ENCODE results near the gene TTC3.
"Not testable (repeated sequence)": the region's sequence is repeated elsewhere in the genome, so short reads cannot be mapped to it uniquely, and the experiment has no call there.

Gene TTC3

DNA sequence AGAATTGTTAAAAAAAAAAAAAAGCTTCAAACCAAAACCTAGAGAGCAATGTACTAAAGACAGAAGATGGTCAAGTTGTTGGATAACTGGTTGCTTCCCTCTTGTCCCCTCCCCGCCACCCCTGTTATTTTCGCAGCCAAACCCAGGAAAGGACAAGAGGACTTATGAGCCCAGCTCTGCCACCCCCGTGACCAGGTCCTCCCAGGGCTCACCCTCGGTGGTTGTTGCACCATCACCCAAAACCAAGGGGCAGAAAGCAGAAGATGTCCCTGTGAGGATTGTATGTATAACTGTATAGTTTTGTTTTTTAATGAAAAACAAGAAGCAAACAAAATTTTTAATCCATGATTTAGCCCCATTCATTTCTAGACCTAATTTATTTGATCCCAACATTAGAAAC, 124.7 kb downstream of the TTC3 start:
- no peak for DNase-seq

- no peak for DNase-seq
Observed at GRCh38 chr21:37199057-37199924, 126.2 kb downstream of the TTC3 start.

GRCh38 chr21:37200641-37201480, 127.8 kb downstream of the TTC3 start:
- DNase-seq, result no peak

- no peak for DNase-seq
Observed at GRCh38 chr21:37202221-37203110, 129.4 kb downstream of the TTC3 start.

GRCh38 chr21:37204580-37204979, 131.5 kb downstream of the TTC3 start:
- DNase-seq, result no peak

GRCh38 chr21:37206496-37206895, 133.4 kb downstream of the TTC3 start:
- DNase-seq, result no peak

- DNase-seq, result no peak
Observed at GRCh38 chr21:37207441-37208009, 134.5 kb downstream of the TTC3 start.

DNA sequence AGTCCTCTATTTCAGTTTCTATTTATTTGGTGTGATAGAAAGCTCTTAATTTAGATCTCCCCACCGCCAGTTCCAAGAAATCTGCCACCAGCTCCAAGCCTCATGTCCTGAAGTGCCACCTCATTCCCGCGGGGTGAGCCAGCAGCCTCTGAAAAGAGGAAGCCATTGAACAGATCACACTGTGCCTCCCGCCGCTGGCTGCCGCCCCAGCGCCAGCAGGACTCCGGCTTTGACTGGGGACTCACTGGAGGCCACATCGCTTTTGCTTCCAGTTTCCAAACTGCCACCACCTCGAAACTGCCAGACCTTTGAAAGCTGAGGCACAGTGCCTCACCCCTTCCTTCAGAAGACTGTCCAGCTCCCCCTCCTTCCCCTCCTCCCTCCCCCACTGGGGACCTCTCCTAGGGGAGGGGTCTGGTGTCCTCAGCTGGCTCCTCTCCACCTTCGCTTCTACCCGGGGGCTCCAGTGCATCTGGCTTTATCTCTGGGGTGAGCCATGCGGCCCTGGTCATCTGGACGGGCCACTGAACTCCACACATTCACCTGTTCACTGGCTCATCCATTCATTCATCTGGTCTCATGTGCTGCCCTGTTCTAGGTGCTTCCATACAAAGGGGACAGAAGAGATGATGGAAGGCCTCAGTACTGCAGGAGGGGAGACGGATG, 135.1 kb downstream of the TTC3 start:
- no peak for DNase-seq

DNA sequence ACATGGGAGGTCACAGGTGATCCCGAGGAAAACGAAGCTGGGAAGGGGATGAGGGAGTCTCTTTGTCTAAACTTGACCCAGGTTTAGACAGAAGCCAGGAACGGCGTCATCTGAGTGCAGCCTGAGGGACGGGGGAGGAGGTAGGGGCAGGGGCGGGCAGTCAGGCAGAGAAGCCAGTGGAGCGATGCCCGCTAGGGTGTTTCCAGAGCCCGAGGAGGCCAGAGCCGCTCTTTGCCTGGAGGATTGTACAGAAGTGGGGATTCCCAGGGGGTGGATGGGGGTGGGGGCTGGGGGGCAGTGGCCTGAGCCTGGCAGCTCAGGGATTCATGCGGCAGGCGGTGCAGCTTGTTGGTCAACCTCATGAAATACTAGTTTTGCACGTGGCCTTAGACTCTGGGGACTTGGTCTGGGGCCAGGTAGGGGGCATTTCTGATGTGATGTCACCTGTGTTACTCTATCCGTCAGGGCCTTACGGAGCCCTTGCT, 135.7 kb downstream of the TTC3 start:
- DNase-seq, result no peak

DNA sequence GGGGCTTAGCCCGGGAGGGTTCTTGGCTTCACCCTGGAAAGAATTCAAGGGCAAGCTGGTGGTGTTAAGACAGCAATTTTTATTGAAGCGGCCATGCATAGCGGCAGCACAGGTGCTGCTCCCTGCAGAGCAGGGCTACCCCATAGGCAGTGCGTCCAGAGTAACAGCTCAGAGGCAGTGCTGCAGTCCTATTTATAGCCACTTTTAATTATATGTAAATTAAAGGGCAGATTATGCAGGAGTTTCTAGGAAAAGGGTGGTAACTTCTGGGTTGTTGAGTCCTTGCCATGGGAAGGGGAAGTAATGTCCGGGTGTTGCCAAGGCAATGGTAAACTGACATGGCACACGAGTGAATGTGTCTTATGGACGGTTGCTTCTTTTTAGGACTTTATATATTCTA, 137.1 kb downstream of the TTC3 start:
- no peak for DNase-seq

DNA sequence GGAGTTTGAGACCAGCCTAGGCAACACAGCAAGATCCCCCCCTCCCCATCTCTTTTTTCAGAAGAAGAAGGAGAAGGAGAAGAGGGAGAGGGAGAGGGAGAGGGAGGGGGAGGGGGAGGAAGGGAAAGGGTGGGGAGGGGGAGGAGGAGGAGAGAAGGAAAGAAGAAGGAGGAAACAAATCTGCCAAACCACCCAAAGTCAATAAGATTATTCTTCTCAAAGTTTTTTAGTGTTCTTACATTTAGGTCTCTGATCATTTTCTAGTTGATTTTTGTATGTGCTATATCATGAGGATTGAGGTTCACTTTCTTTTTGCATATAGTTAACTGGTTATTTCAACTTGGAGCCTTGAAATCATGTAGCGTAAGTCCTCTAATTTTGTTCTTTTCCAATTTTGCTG, 137.7 kb downstream of the TTC3 start:
- DNase-seq, result no peak

GRCh38 chr21:37214952-37215351, 141.9 kb downstream of the TTC3 start:
- DNase-seq, result no peak

DNA sequence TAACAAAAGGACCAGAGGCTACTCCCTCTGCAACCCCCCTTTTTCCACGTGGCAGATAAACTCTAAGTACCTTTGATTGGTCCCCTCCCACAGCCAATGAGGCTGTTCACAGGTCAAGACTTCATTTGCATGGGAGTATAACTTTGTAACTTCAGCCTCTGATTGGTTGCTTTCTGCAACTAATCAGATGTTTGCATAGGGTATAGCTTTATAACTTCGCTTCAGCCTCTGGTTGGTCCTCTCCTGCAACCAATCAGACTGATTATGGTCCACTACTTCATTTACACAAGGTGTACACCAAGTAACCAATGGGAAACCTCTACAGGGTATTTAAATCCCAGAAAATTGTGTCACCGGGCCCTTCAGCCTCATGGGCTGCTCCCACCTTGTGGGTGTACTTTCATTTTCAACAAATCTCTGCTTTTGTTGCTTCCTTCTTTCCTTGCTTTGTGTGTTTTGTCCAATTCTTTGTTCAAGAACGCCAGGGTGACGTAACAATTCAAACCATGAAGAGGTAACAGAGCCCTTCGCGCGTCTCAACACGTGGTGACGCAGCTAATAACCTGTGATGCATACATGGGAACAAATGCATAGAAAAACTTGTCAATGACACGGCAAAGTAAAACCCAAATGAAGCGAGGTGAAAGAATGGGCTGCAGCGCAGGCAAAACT, 146.8 kb downstream of the TTC3 start:
- no peak for DNase-seq

- DNase-seq, result no peak
Observed at GRCh38 chr21:37220433-37220980, 147.5 kb downstream of the TTC3 start.

DNA sequence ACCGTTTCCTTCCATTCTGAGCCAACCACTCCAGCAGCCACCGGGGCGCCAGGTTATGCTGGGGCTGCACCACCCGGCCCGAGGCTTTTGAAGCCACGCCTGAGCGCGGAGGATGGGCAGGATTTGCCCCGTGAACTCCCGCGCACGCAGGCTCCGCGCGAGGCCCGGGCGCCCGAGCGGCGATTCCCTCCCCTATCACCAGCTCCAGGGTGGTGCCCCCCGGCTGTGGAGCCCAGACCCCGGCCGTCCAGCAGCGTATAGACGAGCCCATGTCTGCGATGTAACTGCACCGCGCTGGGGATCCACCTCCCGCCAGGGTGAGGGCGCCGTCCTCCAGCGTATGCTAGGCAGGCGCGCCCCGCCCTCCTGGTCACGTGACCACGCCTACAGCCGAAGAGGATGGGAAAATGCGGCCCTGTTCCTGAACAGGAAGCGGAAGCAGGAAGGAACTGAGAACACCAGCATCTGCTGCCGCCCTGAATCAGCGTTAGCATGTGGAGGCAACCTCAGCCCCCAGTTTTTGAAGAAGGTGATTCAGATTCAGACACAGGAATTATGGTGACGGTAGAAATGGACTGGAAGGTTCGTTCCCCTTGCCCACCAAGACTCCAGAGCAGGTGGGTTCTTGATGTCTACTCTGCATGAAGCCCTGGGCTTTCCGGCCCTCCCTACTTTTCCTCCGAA, 148.1 kb downstream of the TTC3 start:
- peak; percentile 91 for DNase-seq

DNA sequence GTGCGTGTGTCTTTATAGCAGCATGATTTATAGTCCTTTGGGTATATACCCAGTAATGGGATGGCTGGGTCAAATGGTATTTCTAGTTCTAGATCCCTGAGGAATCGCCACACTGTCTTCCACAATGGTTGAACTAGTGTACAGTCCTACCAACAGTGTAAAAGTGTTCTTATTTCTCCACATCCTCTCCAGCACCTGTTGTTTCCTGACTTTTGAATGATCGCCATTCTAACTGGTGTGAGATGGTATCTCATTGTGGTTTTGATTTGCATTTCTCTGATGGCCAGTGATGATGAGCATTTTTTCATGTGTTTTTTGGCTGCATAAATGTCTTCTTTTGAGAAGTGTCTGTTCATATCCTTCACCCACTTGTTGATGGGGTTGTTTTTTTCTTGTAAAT, 149.2 kb downstream of the TTC3 start:
- DNase-seq, result not testable (repeated sequence)

DNA sequence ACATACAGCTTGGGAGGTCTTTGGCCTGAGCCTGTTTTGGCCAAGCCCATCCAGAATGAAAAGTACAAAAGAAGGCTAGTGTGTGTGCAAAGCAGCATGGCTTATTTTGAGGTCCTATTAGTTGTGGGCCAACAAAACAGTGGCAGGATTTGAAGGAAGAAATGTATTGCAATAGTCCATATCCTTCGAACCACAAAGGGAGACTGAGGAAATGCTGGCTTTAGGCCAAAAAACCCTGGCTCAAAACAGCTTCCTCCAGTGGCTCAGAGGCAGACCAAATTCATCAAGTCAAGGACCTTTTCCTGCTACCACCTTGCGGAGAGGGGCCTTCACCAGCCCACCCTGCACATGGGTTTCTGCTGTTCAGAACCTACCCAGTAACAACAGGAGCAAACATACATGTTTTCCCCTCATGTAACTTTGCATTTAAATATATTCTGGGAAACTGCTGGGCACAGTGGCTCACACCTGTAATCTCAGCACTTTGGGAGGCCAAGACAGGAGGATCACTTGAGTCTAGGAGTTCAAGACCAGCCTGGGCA, 150.8 kb downstream of the TTC3 start:
- DNase-seq, result no peak

DNA sequence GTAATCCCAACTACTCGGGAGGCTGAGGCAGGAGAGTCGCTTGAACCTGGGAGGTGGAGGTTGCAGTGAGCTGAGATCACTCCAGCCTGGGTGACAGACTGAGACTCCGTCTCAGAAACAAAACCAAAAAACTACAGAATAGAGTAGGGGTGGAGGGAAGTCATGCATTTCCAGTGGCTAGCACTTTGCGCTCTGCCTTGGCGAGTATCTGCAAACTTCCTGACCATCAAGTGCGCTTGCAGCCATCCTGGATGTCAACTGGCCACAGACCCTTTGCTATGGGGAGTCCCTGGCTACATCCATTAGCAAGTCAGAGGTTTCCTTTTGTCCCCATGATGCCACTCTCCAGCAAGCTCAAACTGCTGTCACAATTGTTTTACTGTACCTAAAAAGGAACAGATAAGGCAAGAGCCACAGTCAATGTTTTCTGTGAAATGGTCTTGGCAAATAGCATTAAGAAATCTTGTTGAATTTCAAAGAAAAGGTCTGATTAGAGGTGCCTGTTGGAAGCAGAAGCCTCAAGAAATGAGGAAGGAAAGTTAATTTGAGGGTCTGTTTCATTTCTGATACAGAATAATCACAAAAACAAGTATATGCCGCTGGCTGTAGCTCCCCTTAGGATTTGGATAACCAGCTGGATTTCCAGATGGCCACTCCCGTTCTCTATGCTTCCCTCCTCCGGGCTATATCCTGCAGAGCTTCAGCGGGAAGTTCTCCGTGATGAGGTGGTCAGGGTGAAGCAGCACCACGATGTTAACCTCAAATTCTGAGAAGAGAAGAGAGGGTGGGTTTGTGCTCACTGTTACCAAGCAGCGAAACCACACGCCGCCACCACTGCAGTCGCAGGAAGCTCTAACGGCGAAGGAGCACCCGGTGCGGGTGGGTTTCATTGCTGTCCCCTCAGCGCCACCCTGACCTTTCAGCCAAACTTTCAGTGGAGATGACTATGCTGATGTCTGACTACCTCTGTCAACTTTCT, 152.1 kb downstream of the TTC3 start:
- DNase-seq, result no peak
